Cardiac ventricle fibroblast (primary cell): Measurements from ENCODE around the gene PRKG1. TPM values are rescaled to one million over a fixed set of nuclear protein-coding genes. Genes with fewer than 3 reads are reported as not detected.

Experiments used
- total RNA-seq: library from RNA; depleted of rRNA; stranded (reverse); fragments of >200 nt; gene quantifications from 2 replicates; pipeline ENCODE4 v1.2.3, GENCODE V29; 2015

Gene PRKG1
- total RNA-seq, result 11.7 and 13.7 TPM in 2 replicates

GRCh38 chr10:51074238-51075028 lies at the start of gene PRKG1:
Gene PRKG1, plus strand, starts transcription at chr10:51074487.

DNA sequence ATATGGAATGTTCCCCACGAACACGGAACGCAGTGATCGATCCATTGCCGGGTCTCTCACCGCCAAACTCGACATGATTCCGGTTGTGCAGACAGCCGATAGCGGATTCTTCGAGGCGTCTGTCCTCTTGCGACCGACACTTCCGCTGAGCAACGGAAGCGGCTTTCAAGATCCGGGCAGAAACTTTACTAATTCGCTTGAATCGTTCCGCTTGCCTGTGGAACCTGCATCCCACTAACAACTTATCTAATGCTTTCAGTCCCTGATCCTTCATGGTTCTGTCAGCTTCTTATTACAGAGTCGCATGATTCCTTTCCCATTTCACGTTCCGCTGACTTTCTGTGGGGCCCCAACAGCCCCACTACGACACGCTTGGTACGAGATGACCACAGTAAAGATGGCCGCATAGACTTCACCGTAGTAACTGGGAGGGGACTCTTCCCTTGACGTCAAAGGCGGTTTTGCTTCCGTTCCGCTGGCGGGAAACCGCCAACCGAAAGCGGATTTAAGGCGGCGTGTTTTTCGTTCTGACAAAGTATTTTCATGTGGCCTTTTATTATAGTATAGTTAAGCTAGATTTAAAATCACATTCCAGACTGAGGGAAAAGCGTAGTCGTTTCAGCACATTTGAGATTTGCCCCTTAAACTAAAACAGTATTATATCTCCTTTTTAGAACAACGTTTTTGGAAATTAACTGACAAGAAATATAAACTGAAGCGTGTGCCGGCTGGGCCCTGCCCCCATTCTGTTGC lies 625.4 kb downstream of the PRKG1 start, which contains the start of gene CSTF2T:
Gene CSTF2T (minus strand): TSS at position 121 of the 753 bp plus-strand sequence. CDS start 46 bp downstream, at position 75.

GRCh38 chr10:52313933-52314821 lies 1239.9 kb downstream of the PRKG1 start, which contains the start of gene DKK1:
Gene DKK1, plus strand, starts transcription at chr10:52314281. Its CDS starts 154 bp downstream, at chr10:52314435.

Other genes with a start within 250 kb of the PRKG1 start
- not detected in 2 replicates for gene A1CF, start 188.9 kb upstream of the PRKG1 start, total RNA-seq